GM18505 (cell line): ENCODE measurements around the gene LAIR1.
"Not testable (repeated sequence)": the region's sequence is repeated elsewhere in the genome, so short reads cannot be mapped to it uniquely, and the experiment has no call there.

Experiments
- ATAC-seq: cut with Tn5 transposase; IDR thresholded peaks from one replicate; pipeline ENCODE4 v1.9.1; 2021; ENCODE audit not compliant: unreplicated experiment
- POLR2A ChIP-seq: IDR thresholded peaks from 4 replicates; pipeline ENCODE4 v1.6.1; 2011; ENCODE audit warnings: borderline replicate concordance; ENCODE audit not compliant: insufficient read depth, insufficient read length; ENCODE audit errors: extremely low read depth

Gene LAIR1

DNA sequence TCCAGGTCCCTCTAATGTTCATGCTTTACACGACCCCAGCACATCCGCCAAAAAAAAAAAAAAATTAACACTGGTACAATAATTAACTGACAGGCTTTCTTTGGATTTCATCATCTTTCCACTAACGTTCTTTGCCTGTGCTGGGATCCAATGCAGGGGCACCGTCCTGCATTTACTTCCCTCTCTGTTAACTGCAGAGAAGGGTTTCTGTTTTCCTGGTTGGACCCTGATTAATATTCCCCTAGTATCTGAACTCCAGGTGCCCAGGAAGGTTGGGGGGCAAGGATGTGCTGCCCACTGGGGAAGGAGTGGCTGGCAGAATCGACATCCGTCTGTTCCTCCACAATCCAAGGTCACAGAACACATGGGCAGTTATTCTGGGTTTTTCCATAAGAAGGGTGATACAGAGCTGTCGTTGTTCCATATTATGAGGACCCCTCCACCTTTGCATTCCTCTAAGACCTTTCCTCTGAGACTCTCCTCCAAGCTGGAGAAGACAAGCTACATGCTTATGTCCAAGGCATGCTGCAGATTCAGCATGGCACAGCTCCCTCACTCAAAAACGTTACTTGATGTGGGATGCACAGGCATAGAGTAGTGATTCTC lies 4.5 kb upstream of the LAIR1 start:
- ATAC-seq = no peak
- no peak for TF ChIP-seq POLR2A

DNA sequence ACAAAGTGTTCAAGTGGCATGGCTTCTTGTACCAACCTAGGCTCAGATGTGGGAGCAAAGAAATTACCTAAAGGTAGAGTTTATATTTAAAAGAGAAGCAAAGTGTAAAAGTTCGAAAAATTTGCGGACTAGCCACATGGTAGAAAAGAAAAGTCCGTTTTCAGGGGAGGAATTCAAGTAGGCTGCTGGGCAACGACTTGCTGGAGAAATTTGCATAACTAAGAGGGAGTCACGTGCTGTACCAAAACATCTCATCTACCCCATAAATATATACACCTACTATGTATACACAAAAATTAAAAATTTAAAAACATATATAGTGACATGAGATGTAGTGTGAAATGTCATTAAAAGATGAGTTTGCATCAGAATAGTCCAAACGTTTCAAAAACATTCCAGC lies 2.1 kb upstream of the LAIR1 start:
- no peak for TF ChIP-seq POLR2A
- ATAC-seq = no peak

DNA sequence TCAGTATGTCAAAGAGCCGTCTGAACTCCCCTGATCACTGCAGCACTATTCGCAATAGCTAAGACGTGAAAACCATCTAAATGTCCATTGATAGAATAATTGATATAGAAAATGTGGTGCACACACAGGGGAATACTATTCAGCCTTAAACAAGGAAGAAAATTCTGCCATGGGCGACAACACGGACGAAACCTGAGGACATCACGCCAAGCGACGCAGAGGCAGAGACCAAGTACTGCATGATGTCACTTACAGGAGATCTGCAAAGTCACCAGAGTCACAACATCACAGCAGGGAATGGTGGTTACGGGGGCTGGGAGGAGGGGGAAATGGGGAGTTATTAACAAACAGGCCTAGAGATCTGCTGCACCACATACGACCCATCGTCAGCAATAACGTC lies 1.1 kb upstream of the LAIR1 start:
- ATAC-seq = not testable (repeated sequence)

DNA sequence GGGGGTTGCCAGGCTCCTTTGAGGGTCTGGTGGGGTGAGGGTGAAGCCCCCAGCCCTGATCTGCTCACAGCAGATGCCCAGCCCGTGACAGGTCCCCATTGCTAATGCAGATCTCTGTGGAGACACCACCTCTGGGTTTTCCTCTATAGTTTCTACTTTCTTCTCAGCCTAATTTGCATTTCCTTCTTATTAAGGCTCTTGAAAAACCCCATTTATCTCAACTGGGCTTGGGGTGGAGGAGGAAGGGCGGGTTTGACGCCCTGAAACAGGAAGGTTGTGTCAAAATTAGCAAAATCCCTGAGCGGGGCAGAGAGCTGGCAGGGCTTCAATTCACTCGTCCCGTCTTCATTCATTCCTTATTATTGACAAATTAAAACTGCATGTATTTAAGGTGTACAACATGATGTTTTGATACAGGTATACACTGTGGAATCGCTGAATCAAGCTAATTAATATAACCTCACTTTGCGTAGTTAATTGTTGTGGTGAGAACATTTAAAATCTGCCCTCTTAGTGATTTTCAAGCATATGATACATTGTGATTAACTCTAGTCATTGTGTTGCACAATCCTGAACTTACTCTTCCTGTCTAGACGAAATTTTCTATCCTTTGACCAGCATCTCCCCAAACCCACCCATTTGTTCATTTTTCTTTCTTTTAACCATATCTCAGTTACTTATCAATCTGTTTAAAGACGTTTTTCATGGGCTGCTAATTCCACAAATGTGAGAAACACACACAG lies 2.9 kb downstream of the LAIR1 start:
- not testable (repeated sequence) for ATAC-seq

DNA sequence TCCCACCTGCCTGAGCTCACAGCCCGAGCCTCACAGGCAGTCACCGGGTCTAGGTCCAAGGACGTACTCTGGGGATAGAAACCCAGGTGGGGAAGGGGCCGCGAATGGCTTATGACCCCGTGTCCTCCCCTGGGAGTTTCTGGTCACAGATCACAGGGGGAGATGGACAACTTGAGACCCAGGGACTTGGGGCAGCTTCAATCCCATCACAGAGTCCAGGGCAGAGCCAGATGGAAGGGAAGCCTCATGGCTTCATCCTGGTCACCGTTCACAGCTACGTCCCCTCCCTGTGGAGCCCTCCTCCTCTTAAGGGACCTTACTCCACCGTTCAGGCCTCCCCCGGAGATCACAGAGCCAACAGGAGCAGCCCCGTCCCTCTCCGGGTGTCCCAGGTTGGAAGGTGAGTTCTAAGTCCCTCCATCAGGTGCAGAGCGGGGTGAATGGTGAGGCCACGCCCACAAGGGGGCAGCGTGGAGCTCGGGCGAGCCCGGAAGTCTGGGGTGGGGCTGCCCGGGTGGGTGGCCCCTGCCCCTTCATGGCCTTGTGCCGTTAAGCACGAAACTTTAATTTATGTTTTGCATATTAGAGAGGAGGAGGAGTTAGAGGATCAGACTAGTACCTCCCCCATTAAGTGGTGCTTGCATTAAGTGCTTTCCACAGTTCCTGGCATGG lies 5.4 kb downstream of the LAIR1 start:
- ATAC-seq = peak; percentile 62

DNA sequence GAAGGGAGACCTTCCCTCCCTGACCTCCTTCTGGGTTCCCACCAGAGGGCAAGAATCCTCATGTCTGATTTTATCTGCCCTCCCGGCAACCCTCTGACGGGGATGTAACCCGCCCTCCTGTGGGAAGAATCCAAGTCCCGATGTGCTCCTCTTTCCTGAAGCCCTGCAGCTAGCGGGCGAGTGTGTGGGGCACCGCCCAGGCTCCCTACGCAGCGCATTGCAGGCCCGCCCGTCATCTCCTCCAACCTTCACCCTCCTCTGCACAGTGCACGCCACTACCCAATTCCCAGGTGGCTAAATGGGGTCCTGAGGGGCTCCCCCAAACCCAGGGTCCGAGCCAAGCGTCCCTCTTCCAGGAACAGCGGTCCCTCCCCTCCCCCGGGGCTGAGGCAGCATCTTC lies 7.3 kb downstream of the LAIR1 start:
- ATAC-seq = no peak
- TF ChIP-seq POLR2A = no peak

DNA sequence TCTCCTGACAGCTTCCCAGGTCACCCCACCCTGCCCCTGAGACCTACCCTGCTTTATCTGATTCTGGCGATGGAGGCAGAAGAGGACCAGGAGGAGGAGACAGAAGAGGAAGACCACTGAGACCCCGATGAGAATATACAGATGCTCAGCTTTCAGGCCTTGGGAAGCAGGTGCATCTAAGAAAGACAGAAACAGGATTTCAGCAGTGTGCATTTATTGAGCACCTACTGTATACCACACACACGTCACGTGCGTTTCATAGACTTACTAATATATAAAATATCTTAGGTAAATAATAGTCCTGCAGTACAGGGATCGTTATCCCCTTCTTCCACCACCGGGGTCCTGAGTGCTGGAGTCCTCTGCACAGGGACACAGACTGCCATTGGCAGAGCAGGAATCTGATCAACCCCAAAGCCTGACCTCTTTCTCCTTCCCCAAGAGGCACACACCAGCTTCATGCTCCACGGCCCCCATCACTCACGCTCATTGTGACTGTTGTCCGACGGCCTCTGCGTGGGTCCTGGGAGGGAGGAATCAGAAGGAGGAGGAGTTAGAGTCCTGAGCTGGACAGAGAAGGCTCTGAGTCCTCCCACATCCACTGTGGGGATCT lies 8.2 kb downstream of the LAIR1 start:
- ATAC-seq = no peak
- no peak for TF ChIP-seq POLR2A

DNA sequence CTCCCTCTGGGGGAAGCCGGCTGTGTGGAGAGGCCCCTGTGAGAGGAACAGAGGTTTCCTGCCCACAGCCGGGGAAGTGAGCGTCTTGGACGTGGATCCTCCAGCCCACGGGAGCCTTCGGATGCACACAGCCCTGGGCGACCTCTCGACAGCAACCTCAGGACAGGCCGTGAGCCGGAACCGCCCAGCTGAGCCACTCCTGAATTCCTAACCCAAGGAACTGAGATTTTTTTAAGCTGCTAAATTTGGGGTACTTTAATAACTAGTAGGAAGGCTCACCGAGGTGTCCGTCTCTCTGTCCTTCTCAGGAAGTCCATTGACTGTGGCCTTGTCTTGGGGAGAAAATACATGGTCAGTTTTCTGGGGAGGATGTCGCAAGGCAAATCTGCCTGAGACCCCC lies 9.1 kb downstream of the LAIR1 start:
- no peak for TF ChIP-seq POLR2A
- no peak for ATAC-seq

DNA sequence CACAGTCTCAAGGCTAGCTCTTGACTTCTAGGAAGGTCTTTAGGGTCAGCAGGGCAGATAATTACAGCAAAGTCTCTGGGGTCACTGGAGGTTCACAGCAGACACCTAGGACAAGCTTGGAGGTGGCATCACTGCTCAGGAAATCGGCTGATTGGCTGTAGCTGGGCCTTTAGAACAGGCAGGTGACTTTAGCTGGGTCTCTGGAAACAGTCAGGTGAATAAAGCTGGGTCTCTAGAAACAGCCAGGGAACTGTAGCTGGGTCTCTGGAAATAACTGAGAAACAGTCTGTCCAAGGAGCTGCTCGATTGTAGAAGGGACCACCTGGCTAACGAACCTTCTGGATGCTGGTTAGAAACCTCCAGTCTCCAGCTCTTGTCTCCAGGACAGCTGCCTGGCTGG lies 10.0 kb downstream of the LAIR1 start:
- no peak for TF ChIP-seq POLR2A
- ATAC-seq = no peak

DNA sequence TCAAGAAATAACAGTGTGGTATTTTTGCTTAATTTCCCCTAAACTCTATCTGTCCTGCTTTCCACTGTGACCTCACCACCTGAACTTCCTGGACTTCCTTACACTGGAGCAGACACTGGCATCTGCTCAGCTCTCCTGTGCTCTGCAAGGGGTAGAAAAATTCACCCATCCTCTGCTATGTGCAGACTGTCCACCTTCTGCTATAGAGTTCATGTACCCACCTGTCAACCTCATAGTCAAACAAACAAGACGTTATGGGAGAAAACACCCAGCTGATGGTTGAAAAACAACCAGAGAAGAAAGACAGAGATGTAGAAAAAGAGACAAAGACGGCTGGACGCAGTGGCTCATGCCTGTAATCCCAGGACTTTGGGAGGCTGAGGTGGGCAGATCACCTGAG lies 12.2 kb downstream of the LAIR1 start:
- no peak for ATAC-seq
- TF ChIP-seq POLR2A = no peak

DNA sequence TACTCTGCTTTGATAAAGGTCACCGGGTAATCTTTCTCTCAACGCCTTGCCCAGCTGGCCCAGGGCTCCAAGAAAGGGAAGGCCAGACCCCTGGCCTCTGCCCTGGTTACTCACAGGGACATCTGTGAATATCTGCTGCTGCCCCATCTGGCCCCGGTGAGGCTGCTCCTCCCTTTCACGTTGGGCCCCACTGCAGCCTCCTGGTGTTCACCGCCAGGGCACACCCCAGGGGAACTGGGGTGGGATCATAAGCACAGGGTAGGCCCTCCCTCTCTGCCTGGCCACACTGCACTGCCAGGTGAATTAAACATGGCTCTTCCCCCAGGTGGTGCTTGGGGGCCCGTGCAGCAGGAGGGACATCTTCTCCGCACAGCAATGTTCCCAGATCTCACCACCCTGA lies 12.7 kb downstream of the LAIR1 start:
- ATAC-seq = no peak
- no peak for TF ChIP-seq POLR2A

DNA sequence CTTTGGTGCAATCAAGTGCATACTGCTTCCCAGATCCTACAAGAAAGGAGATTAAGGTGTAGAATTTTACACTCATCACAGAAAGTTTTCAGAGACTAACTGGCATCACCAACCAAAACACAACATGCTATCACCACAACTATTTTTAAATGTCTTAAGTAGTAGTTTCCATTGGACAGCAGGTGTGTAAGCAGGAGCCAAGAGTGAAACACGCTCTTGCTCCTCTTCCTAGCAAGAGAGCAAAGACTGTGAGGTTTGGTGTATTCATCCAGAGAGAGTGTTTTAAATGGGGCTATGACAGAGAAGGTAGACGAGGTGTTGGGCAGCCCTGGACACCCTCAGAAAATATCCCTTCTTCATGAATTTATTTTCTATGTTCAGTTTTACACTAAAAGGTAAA lies 13.3 kb downstream of the LAIR1 start:
- no peak for TF ChIP-seq POLR2A

DNA sequence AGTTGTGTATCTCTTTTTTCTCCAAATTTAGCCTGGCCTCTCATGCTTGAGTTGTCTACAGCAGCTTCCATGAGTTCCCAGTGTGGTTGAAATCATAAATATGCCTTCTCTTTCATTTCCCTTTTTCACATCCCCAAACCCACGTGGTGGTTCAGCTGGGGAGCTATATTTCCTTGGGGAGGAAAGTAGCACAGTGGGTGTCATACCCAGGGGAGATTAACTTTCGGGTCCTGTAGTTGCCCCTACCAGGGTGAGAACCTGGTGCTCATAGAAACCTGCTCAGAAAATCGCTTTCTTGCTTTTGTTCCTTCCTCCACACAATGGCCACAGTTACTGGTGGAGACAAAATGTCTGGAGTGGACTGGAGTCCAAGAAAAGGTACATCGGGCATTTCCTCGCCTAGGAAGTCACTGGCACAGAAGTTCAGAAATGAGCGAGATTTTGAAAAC lies 18.8 kb downstream of the LAIR1 start:
- no peak for ATAC-seq
- TF ChIP-seq POLR2A = no peak

More for the DNA sequence above, 13.3 kb downstream of the LAIR1 start:
- ATAC-seq = no peak

DNA sequence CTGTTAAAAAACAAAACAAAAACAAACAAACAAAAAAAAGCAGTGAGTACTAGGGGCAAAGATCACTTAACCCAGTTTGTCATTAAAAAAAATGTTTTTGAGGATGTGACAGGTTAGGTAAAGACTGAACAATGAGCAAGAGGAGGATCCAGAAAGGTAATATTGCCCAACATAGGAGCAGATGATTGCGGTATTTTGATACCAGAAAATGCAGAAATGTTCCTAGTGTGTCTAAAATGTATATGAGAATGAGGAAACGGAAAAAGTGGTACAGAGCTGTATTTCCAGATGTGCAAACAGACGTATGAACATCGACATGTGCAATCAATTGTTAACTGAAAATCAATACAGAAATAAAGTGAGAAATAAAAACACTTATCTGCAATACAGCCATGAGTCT lies 20.9 kb downstream of the LAIR1 start:
- TF ChIP-seq POLR2A = no peak

DNA sequence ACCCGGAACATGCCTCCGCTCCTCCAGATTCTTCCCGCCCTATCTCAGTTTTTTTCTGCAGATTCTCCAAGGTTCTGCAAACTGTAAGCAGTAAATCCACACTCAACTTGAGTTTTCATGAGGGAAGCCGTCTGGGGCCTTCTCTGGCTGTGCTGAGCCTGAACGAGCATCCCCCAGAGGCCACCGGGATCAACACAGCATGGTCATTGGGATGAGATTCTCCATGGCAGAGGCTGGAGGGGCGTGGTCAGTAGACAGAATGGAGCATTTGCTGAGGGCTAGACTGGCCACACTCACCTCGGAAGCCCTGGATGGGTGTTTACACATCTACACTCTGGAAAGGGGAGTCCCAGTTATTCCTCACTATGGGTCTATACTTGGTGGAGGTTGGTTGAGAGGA lies 23.4 kb downstream of the LAIR1 start:
- ATAC-seq = no peak
- no peak for TF ChIP-seq POLR2A

More for the DNA sequence above, 20.9 kb downstream of the LAIR1 start:
- no peak for ATAC-seq
